ENCODE measurements around the gene SRRM1.

SRRM1 gene

DNA sequence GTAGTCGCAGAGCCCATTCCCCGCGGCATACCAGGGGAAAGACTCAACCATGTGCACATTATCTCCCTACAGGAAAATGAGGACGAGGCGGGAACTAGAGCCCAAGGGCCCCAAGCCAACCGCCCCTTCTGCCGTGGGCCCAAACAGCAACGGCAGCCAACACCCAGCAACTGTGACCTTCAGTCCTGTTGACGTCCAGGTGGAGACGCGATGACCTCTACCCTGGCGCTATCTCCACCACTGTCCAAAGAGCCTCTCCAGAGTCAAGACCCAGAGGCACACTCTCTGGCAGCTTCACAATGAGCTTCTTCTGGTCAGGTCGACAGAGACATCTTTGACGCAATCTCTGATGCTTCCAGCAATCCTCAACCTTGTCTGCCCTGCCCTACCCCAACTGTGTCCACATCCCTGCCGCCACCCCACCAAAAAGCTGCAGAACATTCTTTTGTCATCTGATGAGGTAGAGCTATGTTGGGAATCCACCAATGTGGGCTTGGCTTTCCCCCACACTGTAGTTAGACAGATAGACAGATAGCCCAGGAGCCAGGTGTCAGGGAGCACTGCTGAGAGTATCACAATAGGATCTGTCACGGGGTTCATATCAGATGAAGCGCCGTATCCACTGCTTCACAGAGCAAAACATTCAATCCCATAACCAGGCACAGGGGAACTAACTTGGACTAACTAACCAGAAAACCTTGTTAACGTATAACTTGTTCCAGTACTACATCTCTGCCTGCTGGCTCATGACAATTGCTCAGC, 37.4 kb upstream of the SRRM1 start:
- no peak overlapping the region for H3K4me3 ChIP-seq (ENCODE audit: control insufficient read depth, low read depth, low read length)
- TF ChIP-seq, protein P1, sequence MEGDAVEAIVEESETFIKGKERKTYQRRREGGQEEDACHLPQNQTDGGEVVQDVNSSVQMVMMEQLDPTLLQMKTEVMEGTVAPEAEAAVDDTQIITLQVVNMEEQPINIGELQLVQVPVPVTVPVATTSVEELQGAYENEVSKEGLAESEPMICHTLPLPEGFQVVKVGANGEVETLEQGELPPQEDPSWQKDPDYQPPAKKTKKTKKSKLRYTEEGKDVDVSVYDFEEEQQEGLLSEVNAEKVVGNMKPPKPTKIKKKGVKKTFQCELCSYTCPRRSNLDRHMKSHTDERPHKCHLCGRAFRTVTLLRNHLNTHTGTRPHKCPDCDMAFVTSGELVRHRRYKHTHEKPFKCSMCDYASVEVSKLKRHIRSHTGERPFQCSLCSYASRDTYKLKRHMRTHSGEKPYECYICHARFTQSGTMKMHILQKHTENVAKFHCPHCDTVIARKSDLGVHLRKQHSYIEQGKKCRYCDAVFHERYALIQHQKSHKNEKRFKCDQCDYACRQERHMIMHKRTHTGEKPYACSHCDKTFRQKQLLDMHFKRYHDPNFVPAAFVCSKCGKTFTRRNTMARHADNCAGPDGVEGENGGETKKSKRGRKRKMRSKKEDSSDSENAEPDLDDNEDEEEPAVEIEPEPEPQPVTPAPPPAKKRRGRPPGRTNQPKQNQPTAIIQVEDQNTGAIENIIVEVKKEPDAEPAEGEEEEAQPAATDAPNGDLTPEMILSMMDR (conservative IDR thresholded peaks at IDR 0.05; ENCODE audit: control insufficient read depth, insufficient read depth, low read depth, low read length): no peak
- no peak for DNase-seq (ENCODE audit: low read depth)

DNA sequence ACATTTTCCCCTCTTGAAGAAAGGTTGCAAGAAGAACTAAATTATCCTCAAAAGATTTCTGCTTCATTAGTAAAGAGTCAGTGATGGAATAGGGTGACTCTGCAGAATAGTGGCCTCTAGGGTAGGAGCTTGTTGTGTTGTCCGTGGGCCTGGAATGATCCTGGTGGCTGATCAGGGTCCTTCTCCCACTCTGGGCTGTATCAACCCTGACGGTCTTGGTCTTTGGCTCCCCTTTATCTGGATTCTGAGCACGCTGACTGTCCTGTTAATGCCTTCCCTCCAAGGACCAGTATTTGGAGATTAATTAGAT, 36.9 kb upstream of the SRRM1 start:
- no peak overlapping the region for H3K4me3 ChIP-seq (ENCODE audit: control insufficient read depth, low read depth, low read length)
- DNase-seq (ENCODE audit: low read depth): no peak
- TF ChIP-seq, protein P1 (conservative IDR thresholded peaks at IDR 0.05; ENCODE audit: control insufficient read depth, insufficient read depth, low read depth, low read length): no peak

DNA sequence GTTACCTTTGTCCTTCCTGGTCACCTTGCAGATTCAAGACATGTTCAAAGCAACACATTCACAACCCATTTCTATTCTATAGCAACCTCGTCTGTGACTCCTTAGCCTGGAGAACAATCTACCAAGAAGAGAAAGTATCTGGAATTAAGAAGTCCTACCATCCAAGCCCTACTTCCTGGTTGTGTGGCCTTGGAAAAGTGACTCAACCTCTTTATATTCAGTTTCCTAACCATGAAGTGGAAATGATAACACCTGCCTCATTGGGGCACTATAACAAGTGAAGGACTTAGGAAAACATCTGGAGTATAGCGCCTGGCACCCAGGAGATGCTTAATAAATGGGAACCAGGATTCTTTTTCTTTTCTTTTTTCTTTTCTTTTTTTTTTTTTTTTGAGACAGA, 36.5 kb upstream of the SRRM1 start:
- no peak overlapping the region for H3K4me3 ChIP-seq (ENCODE audit: control insufficient read depth, low read depth, low read length)
- no peak for DNase-seq (ENCODE audit: low read depth)
- TF ChIP-seq, protein P1 (conservative IDR thresholded peaks at IDR 0.05; ENCODE audit: control insufficient read depth, insufficient read depth, low read depth, low read length): no peak

DNA sequence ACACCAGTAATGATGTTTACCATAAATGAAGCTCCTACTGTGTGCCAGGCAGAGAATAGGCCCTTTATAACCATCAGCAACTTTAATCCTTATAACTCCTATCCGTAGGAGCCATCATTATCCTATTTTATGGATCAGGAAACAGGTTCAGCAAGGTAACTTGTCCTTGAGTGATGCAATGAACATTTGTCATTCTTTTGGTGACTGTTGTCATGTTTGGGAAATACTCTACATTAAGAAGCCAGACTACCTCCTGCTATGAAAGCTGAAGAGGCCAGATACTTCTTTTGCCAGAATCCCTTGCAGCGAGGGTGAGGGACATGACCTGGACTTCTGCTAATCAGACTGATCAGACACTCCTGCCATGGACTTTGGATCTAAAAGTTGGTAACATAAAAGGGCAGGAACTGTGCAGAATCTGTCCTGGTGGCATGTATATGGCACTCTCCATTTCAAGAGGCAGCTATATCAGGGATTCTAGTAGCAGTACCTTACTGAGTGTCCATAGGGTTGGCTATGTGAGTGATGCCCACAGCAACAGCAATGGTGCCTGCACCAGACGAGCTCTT, 33.1 kb upstream of the SRRM1 start:
- H3K4me3 ChIP-seq (ENCODE audit: control insufficient read depth, low read depth, low read length): no peak overlapping the region
- TF ChIP-seq, protein P1 (conservative IDR thresholded peaks at IDR 0.05; ENCODE audit: control insufficient read depth, insufficient read depth, low read depth, low read length): no peak
- no peak for DNase-seq (ENCODE audit: low read depth)

DNA sequence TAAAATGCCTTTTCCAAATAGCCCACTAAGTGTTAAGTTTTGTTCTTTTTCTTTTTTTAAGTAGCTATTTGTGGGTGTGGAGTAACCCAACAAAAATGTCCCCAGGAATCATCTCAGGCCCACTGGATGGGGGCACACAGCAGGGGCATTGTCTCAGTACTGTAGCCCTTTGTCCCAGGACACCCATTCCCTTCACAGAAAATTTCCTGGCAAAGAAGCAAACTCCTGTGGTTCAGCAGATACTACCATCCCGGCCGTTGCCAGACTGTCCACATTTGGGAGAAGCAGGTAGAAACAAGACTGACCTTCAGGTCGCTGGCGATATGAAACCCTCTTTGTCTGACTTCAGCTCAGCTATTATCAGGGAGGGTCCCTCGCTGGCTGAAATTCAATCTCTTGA, 23.7 kb upstream of the SRRM1 start:
- no peak overlapping the region for H3K4me3 ChIP-seq (ENCODE audit: control insufficient read depth, low read depth, low read length)
- DNase-seq (ENCODE audit: low read depth): no peak
- TF ChIP-seq, protein P1 (conservative IDR thresholded peaks at IDR 0.05; ENCODE audit: control insufficient read depth, insufficient read depth, low read depth, low read length): no peak

DNA sequence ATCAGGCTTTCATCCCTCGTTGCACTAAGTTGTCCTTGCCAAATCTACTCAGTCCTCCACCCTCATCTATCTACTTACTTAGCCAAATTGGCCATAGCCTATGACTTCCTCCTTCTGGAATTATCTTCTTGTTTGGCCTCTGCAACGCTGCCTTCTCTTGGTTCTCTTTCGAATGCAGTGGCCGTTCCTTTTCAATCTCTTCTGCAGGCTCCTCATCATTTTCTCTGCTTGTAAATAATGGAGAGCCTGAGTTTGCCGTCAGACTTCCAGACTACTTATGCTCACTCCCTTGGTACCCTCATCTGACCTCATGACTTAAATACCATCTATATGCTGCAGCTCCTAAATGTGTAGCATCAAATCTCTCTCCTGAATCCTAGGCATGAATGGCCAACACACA, 22.4 kb upstream of the SRRM1 start:
- no peak overlapping the region for H3K4me3 ChIP-seq (ENCODE audit: control insufficient read depth, low read depth, low read length)
- TF ChIP-seq, protein P1 (conservative IDR thresholded peaks at IDR 0.05; ENCODE audit: control insufficient read depth, insufficient read depth, low read depth, low read length): no peak
- no peak for DNase-seq (ENCODE audit: low read depth)
